HepG2 (cell line): ENCODE results near the gene TUBB.
A peak's percentile ranks its signal among the peaks of the same experiment; 100 is the strongest.

ENCODE experiments used
- AGO2 ChIP-seq: fragments of 200-400 bp; formaldehyde crosslinking; optimal IDR thresholded peaks from 2 replicates; pipeline ENCODE3; 2017; ENCODE audit warnings: mild to moderate bottlenecking, low read depth, low read length, moderate library complexity
- CBX5 ChIP-seq: sonication (generic); formaldehyde crosslinking; IDR thresholded peaks from 2 replicates; pipeline ENCODE4 v1.4.0; 2020; ENCODE audit warnings: missing genetic modification reagents, borderline replicate concordance
- CREM ChIP-seq, 2 experiments: sonication (generic) in 1 of 2; formaldehyde crosslinking in 1 of 2; IDR thresholded peaks; 2 replicates each; pipeline versions ENCODE4 v1.4.0 to v1.6.1; 2016 to 2020; ENCODE audit warnings: antibody characterized with exemption in 1 of 2, mild to moderate bottlenecking in 1 of 2, missing genetic modification reagents in 1 of 2
- ETS1 ChIP-seq: sonication (generic); formaldehyde crosslinking; IDR thresholded peaks from 2 replicates; pipeline ENCODE4 v1.4.0; 2020; ENCODE audit warnings: missing genetic modification reagents
- GTF3A ChIP-seq: sonication (generic); formaldehyde crosslinking; conservative IDR thresholded peaks from 2 replicates; pipeline ENCODE4 v1.4.0; 2020; ENCODE audit warnings: mild to moderate bottlenecking, missing genetic modification reagents
- SIN3A ChIP-seq: IDR thresholded peaks from 2 replicates; pipeline ENCODE4 v1.6.1; 2011; ENCODE audit warnings: low read depth, mild to moderate bottlenecking, control low read depth, low read length, borderline replicate concordance
- TF ChIP-seq, protein P1 (sequence below): sonication (generic); formaldehyde crosslinking; IDR thresholded peaks from 2 replicates; pipeline ENCODE4 v1.5.0; 2020; ENCODE audit warnings: mild to moderate bottlenecking, missing genetic modification reagents, moderate library complexity
- TF ChIP-seq, protein P2 (sequence below): sonication (generic); formaldehyde crosslinking; IDR thresholded peaks from 2 replicates; pipeline ENCODE4 v1.5.0; 2020; ENCODE audit warnings: missing genetic modification reagents

DNA sequence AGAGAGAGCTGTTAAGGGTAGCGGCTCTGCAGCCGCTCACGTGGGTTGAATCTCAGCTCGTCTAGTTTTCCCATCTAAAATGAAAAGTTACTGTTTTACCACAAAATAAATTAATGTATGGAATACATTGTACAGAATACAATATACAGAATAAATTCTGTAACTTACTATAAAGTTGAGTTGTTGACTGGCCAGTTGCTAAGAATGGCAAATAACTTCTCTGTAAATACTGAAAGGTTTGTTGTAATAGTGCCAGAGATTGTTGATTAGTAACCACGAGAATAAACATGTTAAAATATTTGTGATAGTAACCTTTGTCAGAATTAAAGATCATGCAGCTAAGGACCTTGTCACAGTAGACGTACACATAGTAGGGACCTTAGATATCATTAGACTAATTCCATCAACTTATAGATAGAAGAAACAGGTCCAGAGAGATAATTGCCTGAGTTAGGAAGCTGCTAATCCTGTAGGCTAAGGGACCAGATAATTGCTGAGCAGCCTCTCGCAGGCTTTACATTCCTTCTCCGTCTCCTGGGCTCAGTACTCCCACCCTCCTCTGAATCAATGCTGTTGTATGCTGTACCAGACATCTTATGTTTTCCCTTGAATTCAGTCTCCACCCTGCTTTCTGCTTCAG, 28.8 kb upstream of the TUBB start:
- TF ChIP-seq CBX5 (CRISPR knock-in tag) (no peak), SIN3A (no peak), CREM (IDR thresholded peaks at IDR 0.05) (no peak), CREM (CRISPR knock-in tag; IDR thresholded peaks at IDR 0.05) (no peak), GTF3A (no peak), ETS1 (no peak), AGO2 (no peak)
- TF ChIP-seq, protein P1, sequence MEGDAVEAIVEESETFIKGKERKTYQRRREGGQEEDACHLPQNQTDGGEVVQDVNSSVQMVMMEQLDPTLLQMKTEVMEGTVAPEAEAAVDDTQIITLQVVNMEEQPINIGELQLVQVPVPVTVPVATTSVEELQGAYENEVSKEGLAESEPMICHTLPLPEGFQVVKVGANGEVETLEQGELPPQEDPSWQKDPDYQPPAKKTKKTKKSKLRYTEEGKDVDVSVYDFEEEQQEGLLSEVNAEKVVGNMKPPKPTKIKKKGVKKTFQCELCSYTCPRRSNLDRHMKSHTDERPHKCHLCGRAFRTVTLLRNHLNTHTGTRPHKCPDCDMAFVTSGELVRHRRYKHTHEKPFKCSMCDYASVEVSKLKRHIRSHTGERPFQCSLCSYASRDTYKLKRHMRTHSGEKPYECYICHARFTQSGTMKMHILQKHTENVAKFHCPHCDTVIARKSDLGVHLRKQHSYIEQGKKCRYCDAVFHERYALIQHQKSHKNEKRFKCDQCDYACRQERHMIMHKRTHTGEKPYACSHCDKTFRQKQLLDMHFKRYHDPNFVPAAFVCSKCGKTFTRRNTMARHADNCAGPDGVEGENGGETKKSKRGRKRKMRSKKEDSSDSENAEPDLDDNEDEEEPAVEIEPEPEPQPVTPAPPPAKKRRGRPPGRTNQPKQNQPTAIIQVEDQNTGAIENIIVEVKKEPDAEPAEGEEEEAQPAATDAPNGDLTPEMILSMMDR, result 0 out of 2 replicates have a peak, but pooled peaks have one; percentile 2
- TF ChIP-seq, protein P2, sequence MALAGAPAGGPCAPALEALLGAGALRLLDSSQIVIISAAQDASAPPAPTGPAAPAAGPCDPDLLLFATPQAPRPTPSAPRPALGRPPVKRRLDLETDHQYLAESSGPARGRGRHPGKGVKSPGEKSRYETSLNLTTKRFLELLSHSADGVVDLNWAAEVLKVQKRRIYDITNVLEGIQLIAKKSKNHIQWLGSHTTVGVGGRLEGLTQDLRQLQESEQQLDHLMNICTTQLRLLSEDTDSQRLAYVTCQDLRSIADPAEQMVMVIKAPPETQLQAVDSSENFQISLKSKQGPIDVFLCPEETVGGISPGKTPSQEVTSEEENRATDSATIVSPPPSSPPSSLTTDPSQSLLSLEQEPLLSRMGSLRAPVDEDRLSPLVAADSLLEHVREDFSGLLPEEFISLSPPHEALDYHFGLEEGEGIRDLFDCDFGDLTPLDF (CRISPR knock-in tag), result peak; percentile 2; the same call in 1 of the 2 replicates
